Measurements from ENCODE around the gene KRT75.

Gene KRT75

DNA sequence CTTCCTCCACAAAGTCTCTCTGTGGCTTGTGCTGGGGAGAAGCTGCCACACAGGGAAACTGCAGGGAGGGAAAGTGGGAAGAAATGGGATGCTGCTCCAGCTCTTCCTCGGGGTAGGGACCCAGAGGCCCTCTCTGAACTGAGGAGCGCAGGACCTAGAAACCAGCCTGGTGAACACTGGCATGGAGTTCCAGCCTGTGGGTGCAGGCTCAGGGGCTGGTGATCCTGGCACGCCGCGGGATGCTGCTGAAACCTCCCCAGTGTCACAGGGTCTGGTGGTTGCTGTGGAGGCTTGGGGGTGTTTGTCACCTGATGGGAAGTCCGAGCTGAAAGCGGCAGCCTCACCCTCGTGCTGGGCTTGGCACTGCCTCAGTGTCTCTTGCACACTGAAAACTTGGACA, 5.2 kb upstream of the KRT75 start:
- no peak for DNase-seq

GRCh38 chr12:52438305-52439301, 4.4 kb upstream of the KRT75 start:
- DNase-seq, result no peak

- no peak for DNase-seq
Measured at GRCh38 chr12:52437508-52437907, 3.3 kb upstream of the KRT75 start.

- no peak for DNase-seq
Measured at GRCh38 chr12:52436828-52437474, 2.8 kb upstream of the KRT75 start.

DNA sequence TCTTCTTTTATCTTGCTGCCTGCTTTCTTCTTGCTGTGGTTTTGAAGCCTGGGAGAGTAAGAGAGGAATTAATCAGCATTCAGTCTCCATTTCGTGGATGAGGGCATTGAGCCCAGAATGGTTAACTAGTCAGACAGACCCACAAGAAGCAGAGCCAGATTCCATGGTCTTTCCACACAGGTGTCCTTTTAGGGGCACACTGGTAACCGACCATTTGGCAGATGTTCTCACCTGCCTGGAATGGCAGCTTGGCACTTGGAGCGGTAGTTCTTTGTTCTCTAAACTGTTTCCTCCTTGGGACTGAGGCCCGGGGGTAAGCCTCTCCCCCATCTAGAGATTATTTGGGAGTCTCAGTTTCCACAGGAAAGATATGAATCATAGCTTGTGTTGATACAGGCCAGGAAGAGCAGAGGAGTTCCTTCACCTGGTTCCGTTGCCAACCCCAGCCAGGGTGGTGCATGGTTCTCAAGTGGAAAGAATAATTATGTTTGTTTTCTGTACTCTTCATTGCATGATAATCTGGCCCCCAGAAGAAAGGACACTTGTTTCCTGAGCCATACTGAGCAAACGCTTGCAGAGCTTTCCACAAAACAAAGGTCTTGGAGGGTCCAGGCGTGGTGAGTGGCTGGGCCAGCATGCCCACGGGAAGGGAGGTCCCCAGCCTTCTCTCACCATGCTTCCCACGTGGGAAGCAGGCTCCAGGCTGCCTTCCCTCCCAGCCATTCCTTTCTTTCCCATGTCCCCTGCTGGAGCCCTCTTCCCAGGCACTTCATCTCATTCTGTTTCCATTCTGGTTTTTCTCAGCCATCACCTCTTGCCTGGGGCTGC, 2.0 kb upstream of the KRT75 start:
- no peak for DNase-seq

DNA sequence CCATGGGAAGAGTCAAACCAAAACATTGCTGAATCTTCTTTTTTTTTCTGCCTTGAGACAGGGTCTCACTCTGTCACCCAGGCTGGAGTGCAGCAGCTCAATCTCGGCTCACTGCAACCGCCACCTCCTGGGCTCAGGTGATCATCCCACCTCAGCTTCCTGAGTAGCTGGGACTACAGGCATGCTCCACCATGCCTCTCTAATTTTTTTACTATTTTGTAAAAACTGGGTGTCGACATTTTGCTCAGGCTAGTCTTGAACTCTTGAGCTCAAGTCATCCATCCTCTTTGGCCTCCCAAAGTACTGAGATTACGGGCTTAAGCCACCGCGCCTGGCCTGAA, 1.5 kb upstream of the KRT75 start:
- no peak for DNase-seq

DNA sequence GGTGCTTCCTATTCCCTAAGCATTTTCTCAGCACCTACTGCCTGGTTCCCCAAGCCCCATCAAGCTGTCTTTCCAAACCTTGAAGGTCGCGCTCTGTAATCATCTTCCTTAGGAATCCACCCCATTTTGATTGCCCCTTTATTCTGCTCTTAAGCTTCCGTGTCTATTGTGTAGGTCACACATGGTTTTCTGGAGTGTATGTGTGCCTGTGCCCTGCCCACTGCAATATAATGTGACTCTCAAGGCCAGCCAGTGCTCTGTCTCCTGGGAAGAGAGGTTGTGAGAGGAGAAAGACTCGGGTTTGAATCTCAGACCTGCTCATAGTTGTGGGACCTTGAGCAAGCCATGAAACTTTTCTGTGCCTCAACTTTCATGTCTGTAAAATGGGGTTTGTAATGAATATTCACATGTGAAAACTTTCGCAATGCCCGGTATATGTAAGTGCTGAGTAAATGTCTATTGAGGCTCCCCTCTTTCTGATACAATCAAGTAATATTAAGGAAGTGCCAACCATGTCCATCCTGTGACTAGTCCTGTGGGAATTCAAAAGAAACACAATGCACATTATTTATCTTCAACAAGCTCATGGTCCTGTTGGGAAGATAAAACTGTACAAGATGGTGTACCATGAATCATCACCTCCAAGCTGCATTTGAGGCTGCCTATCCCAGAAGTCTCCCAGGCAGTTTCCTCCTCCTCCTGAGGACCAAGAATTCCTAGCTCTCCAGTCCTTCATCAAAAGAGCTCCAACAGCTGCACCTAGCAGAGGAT, 774 bp upstream of the KRT75 start:
- no peak for DNase-seq

GRCh38 chr12:52433501-52434080, 580 bp downstream of the KRT75 start:
- no peak for DNase-seq

DNA sequence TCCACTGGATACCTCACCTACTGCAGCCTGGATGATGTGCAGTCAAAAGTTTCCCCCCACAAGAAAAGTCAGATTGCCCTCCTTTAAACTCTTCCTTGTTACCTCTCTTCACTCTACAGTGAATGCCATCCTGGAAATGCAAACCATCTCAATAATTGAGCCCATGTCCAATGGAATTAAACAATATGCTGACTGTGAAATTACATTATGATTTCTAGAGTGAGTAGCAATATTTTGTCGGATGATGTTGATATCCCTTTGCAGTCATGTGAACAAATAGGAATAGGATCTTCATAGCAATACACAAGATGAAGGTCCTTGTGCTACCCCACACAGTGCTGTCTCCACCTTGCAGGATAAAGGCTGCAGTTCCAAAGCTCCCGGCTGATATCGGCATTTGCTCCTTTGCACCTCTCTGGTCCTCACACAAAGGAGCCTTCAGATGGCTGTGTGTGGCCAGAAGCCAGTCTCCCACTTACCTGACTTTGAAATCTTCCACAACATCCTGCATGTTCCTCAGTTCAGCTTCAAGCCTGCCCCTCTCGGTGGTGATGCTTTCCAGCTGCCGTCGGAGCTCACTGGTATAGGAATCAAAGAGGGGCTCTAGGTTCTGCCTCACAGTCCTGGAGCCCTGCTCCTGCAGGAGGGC, 1.5 kb downstream of the KRT75 start:
- DNase-seq, result no peak

DNA sequence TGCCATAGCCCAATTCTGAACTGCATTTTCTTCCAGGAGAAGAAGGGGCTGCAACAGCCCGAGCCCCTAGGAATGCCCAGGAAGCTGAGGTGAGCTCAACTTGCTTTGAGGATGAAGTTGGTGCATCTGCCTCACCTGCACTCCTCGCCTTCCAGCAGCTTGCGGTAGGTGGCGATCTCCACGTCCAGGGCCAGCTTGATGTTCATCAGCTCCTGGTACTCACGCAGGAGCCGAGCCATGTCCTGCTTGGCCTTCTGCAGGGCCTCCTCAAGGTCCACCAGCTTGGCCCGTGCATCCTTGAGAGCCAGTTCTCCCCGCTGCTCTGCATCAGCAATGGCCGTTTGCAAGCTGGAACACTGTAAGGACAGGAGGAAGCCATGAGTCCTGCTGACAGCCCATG, 6.0 kb downstream of the KRT75 start:
- no peak for DNase-seq

GRCh38 chr12:52427083-52427482, 7.1 kb downstream of the KRT75 start:
- no peak for DNase-seq

GRCh38 chr12:52426034-52426433, 8.1 kb downstream of the KRT75 start:
- no peak for DNase-seq

GRCh38 chr12:52425466-52425865, 8.7 kb downstream of the KRT75 start:
- DNase-seq, result no peak

DNA sequence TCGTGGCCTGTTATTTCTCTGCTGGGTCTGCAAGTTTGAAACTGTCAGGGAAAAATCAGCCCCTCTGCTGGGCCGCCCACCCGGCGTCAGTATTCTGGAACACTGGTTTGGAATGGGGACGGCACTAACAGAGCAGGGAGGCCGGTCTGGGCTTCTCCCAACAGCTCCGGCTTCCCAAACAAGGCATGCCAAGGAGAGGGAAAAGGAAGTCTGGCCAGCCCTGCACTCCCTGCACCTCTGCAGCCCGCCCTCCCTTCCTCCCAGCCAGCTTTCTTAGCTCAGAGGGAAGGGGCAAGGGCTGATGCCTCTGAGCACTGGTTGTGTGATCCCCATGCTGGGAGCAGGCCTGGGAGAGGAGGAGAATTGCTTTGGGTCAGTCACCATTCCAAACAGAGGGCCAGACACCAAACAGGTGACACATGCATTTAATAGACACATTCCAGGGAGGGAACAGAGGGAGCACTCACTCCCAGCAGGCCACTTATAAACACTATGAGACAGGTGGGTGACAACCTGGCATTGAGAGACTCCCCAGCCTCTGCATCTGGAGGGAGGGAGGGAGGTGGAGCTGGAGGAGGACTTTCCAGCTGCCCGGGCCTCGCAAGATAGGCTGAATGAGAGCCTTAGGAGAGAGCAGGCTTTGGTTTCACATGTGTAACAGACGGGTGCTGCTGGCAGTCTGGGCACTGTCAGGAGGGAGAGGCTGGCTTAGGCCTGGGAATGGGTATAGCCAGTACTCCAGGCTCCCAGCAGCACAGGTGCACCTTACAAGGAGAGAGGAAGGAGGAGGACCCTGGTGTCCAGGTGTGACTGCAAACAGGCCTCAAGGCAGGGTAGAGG, 10.3 kb downstream of the KRT75 start:
- DNase-seq, result no peak

DNA sequence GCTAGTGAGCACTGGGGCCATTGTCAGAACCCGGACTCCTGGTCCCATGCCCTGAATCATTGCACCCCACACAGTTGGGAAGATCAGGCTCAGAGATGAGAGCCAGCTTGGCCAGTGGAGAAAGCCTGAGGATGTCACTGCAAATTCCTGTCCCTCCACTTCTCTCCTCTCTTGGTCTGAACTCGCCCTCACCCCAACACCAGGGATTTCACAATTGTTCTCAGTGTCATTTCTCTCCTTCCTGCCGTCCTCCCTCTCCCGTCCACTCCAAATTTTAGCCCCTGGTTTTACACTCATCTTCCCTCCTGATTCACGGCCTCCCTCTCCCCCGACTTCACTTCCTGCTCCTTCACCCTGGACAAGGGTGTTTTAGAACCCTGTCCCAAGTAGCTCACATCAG, 11.1 kb downstream of the KRT75 start:
- no peak for DNase-seq

- no peak for DNase-seq
Measured at GRCh38 chr12:52419656-52420055, 14.5 kb downstream of the KRT75 start.

DNA sequence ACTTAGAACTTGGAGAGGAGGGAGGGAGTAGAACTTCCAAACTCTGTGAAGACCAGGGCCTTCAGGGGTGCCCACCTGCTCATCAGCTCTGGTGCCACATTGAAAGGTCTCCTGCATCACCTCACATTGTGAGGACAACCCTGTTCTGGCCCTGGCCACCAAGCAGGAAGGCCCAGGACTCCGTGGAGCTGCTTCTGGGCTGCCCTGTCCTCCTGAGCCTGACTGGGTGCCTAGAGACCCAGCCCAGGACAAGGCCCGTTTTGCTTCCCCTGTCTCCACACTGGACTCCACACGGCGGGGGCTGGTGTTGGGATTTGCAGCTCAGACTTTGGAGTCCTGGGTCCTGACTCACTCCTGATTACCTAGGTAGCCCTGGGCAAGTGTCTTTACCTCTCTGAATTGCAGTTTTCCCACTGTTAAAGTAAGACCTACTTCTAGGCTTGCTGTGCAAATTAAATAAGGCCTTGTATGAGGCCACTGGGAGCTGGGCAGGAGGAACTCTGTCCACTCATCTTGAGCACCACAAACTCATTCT, 15.5 kb downstream of the KRT75 start:
- no peak for DNase-seq

DNA sequence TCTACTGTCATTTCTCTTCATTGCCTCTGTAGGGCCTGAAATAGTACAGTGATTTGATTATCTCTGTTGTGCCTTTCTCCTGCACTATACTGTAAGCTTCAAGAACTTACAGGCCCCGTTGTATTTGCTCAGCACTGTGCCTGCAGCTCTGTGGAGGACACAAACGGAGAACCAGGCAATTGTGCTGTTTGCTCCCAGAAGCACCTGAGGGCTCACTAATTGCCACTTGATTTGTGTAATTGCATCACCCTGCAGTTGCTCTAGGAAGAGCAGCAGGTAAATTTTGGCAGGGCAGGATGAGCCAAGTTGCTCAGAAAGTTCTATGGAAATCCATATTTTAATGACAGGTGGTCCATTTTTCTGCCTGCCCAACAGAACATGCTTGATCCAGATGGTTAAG, 16.4 kb downstream of the KRT75 start:
- no peak for DNase-seq

DNA sequence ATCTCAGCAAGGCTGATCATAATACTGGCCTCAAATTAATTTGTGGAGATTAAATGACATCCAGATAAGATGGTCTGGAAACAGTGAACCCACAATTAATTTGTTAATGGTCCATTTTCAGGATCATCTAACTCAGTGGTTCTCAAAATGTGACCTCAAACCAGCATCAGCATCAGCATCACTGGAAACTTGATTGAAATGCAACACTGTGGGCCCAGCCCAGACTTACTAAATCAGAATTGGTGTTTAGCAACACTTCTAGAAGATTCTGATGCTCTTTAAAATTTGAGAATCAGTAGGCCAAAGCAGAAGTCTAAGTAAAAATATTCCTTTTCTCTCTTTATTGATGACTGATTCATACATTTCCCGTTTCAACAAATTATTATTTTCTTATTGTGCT, 17.4 kb downstream of the KRT75 start:
- no peak for DNase-seq

Data from CD4-positive, alpha-beta T cell treated with Interleukin-4 for 4 hours (primary cell).